Calu3 (cell line): Measurements from ENCODE around the gene C1QTNF9. TPM values are rescaled to one million over a fixed set of nuclear protein-coding genes. Genes with fewer than 3 reads are reported as not detected.
"Not testable (repeated sequence)": the region's sequence is repeated elsewhere in the genome, so short reads cannot be mapped to it uniquely, and the experiment has no call there.

ENCODE experiments used
- BruUV-seq: library from RNA; stranded (reverse); fragments of 400-500 nt; replicated peaks from 2 replicates; lab custom pipeline; 2021; lab: Mats Ljungman, UMichigan
- CTCF ChIA-PET: fragments of 300-600 bp; sonication (Branson Sonifier 250); formaldehyde crosslinking; loops from one replicate; lab custom pipeline; 2022; ENCODE audit warnings: antibody characterized with exemption; lab: Charles Lee
- DNase-seq: peaks from one replicate; pipeline ENCODE4 v3.0.0; 2022
- H3K27ac Mint-ChIP-seq: one replicate; pipeline ENCODE4 v1.8.0; 2022; ENCODE audit warnings: mixed read lengths; ENCODE audit not compliant: unreplicated experiment
- H3K27me3 Mint-ChIP-seq: one replicate; pipeline ENCODE4 v1.8.0; 2022; ENCODE audit warnings: mixed read lengths; ENCODE audit not compliant: unreplicated experiment
- H3K36me3 Mint-ChIP-seq: one replicate; pipeline ENCODE4 v1.8.0; 2022; ENCODE audit warnings: mild to moderate bottlenecking, moderate library complexity, mixed read lengths; ENCODE audit not compliant: insufficient read depth, unreplicated experiment
- H3K4me1 Mint-ChIP-seq: one replicate; pipeline ENCODE4 v1.8.0; 2022; ENCODE audit warnings: mild to moderate bottlenecking, low read depth, mixed read lengths; ENCODE audit not compliant: unreplicated experiment
- H3K4me3 Mint-ChIP-seq: one replicate; pipeline ENCODE4 v1.8.0; 2022; ENCODE audit warnings: mild to moderate bottlenecking, low read depth, moderate library complexity, mixed read lengths; ENCODE audit not compliant: unreplicated experiment
- H3K9me3 Mint-ChIP-seq: one replicate; pipeline ENCODE4 v1.8.0; 2022; ENCODE audit warnings: low read depth, mixed read lengths; ENCODE audit not compliant: unreplicated experiment
- intact Hi-C: fragments of 100-400 bp; cut with micrococcal nuclease; formaldehyde crosslinking; loops from one replicate; pipeline ENCODE4 v1.10.0; 2022; ENCODE audit not compliant: unreplicated experiment
- total RNA-seq: library from RNA; stranded (reverse); gene quantifications from 2 replicates; pipeline ENCODE4 v1.2.3, GENCODE V29; 2022
- TF ChIP-seq, protein P1 (sequence below): fragments of 200-600 bp; IDR thresholded peaks from one replicate; pipeline ENCODE4 v1.8.0; 2022; ENCODE audit warnings: antibody characterized with exemption; ENCODE audit not compliant: unreplicated experiment

The C1QTNF9 gene
- total RNA-seq, 1 experiment from 2014 or later, result not detected

DNA sequence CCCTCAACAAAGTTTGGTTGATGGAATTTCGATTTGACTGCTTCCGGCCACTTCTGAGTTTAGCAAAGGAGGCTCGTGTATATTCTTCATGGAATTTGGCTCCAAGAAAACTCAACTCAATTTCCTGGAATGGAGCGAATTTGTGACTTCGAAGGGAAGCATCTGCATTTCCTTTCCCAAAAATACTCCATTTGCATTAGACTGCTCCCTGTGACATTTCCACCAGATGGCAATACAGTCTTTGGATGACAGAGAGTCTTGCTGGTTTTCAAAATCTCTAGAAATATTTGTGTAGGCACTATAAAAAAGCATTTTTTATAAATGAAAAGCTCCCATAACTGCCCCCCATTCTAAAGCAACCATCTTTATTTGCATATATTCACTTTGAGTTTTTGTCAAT is 4.1 kb downstream of the C1QTNF9 start:
- peaks cover 23% of the 10 kb centered on the region for H3K27me3 Mint-ChIP-seq
- intact Hi-C loops, result no loop called here
- BruUV-seq, result no TSS peak
- no peak overlapping the region for H3K27ac Mint-ChIP-seq
- no peak for DNase-seq
- H3K36me3 Mint-ChIP-seq, result no peaks in the 10 kb centered on the region
- no peaks in the 10 kb centered on the region for H3K9me3 Mint-ChIP-seq
- H3K4me3 Mint-ChIP-seq, result no peak overlapping the region
- TF ChIP-seq, protein P1, sequence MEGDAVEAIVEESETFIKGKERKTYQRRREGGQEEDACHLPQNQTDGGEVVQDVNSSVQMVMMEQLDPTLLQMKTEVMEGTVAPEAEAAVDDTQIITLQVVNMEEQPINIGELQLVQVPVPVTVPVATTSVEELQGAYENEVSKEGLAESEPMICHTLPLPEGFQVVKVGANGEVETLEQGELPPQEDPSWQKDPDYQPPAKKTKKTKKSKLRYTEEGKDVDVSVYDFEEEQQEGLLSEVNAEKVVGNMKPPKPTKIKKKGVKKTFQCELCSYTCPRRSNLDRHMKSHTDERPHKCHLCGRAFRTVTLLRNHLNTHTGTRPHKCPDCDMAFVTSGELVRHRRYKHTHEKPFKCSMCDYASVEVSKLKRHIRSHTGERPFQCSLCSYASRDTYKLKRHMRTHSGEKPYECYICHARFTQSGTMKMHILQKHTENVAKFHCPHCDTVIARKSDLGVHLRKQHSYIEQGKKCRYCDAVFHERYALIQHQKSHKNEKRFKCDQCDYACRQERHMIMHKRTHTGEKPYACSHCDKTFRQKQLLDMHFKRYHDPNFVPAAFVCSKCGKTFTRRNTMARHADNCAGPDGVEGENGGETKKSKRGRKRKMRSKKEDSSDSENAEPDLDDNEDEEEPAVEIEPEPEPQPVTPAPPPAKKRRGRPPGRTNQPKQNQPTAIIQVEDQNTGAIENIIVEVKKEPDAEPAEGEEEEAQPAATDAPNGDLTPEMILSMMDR, result no peak
- H3K4me1 Mint-ChIP-seq, result no peaks in the 10 kb centered on the region
- CTCF ChIA-PET, result no interaction called here

DNA sequence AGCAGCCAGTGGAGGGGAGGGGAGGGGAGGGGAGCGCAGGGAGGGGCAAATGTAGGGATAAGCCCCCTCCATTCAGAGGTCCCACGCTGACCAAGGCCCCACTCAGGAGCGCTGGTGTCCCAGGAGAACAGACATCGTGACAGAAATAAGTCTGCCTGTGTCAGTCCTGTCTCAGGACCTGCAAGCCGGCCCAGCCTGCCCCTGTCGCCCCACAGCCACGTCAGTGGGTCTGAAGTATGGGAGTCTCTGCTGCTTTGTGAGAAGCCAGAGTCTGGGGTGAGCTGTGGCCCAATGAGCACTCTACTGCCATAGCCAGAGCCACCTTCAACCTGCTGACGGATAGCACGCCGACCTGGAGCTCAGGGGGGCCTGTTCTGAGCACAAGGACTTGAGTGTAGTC is 8.5 kb downstream of the C1QTNF9 start:
- H3K9me3 Mint-ChIP-seq, H3K4me3 Mint-ChIP-seq, H3K27ac Mint-ChIP-seq, BruUV-seq, CTCF ChIA-PET, H3K4me1 Mint-ChIP-seq, DNase-seq, H3K36me3 Mint-ChIP-seq: not testable (repeated sequence)
- intact Hi-C loops, result loop anchor here (5.0 kb wide), 1 partner anchor 409 kb away; no protein-coding TSS in a partner anchor
- peaks cover 23% of the 10 kb centered on the region for H3K27me3 Mint-ChIP-seq

DNA sequence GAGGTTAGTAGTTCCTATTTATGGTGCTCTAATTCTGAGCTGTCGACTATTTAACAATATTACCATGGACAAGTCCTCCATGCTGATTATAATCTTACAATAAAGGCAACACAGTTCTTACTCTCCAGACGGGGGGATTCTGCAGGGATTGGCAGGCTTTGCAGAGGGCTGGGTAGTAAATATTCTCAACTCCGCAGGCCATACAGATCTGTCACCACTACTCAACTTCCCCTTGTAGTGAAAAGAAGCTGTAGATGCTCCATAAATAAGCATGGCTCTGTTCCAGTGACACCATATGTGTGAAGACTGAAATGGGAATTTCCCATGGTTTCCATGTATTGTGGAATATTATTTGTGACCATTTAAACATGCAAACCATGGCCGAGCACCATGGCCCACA is 9.5 kb downstream of the C1QTNF9 start:
- H3K27me3 Mint-ChIP-seq, result peaks cover 23% of the 10 kb centered on the region
- intact Hi-C loops, result loop anchor here (5.0 kb wide), 1 partner anchor 408 kb away; no protein-coding TSS in a partner anchor
- H3K9me3 Mint-ChIP-seq, CTCF ChIA-PET, BruUV-seq, H3K4me3 Mint-ChIP-seq, H3K36me3 Mint-ChIP-seq, H3K27ac Mint-ChIP-seq, DNase-seq, H3K4me1 Mint-ChIP-seq: not testable (repeated sequence)

DNA sequence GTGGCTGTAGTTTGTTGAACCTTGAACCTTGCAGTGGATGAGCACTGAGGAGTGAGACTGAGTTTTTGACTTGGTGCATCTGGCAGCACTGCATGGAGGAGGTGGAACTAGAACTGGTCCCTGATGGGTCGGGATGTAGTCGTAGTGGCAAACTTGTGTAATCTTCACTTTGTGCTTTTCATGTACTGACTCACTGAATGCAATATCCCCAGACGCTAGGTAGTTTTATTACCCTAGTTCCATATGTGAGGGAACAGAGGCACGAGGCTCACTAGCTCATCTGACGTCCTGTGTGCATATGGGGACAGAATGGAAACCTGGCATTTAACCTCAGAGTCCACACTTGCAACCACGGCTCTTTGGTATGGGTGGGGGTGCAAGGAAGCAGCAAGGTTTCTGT is 10.3 kb downstream of the C1QTNF9 start:
- H3K36me3 Mint-ChIP-seq, CTCF ChIA-PET, H3K4me1 Mint-ChIP-seq, H3K27ac Mint-ChIP-seq, H3K4me3 Mint-ChIP-seq, DNase-seq, BruUV-seq, H3K9me3 Mint-ChIP-seq: not testable (repeated sequence)
- intact Hi-C loops, result loop anchor here (5.0 to 10.0 kb wide), 3 partner anchors 85 to 408 kb away; no protein-coding TSS in a partner anchor
- peaks cover 21% of the 10 kb centered on the region for H3K27me3 Mint-ChIP-seq

DNA sequence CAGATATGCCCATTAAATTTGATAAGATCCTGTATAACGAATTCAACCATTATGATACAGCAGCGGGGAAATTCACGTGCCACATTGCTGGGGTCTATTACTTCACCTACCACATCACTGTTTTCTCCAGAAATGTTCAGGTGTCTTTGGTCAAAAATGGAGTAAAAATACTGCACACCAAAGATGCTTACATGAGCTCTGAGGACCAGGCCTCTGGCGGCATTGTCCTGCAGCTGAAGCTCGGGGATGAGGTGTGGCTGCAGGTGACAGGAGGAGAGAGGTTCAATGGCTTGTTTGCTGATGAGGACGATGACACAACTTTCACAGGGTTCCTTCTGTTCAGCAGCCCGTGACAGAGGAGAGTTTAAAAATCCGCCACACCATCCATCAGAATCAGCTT is 12.0 kb downstream of the C1QTNF9 start:
- CTCF ChIA-PET, H3K36me3 Mint-ChIP-seq, H3K27ac Mint-ChIP-seq, H3K4me1 Mint-ChIP-seq, DNase-seq, H3K4me3 Mint-ChIP-seq, H3K9me3 Mint-ChIP-seq, BruUV-seq, H3K27me3 Mint-ChIP-seq: not testable (repeated sequence)
- intact Hi-C loops, result loop anchor here (5.0 to 10.0 kb wide), 2 partner anchors 83 to 236 kb away; no protein-coding TSS in a partner anchor

DNA sequence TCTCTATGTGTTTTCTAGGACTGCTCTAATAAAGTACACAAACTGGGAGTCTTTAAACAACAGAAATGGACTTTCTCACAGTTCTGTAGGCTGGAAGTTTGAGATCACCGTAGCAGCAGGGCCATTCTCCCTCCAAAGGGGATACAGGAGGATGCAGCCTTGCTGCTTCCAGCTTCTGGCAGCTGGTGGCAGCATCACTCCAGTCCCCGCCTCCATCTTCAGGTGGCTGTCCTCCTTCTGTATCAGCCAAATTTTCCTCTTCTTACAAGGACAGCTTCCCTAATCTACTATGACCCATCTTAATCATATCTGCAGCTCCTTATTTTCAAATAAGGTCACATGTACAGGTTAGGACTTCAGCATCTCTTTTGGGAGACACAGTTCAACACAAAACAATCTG is 13.1 kb downstream of the C1QTNF9 start:
- H3K9me3 Mint-ChIP-seq, BruUV-seq, H3K36me3 Mint-ChIP-seq, H3K4me1 Mint-ChIP-seq, H3K27me3 Mint-ChIP-seq, H3K4me3 Mint-ChIP-seq, CTCF ChIA-PET, H3K27ac Mint-ChIP-seq: not testable (repeated sequence)
- DNase-seq, result peak; percentile 4
- intact Hi-C loops, result loop anchor here (5.0 to 10.0 kb wide), 2 partner anchors 82 to 235 kb away; no protein-coding TSS in a partner anchor
